CD14-positive monocyte (primary cell): Measurements from ENCODE around the gene METTL25. TPM values are rescaled to one million over a fixed set of nuclear protein-coding genes. Genes with fewer than 3 reads are reported as not detected.

Experiments
- DNase-seq, 3 donors: peaks; one replicate each; pipeline ENCODE4 v3.0.0-alpha.2; 2011 to 2022
- H2AFZ ChIP-seq: 2 replicates; pipeline ENCODE4 v1.6.0; 2012; ENCODE audit warnings: mild to moderate bottlenecking, low read depth, low read length, inconsistent platforms; ENCODE audit not compliant: insufficient read depth, poor library complexity, severe bottlenecking
- H3K27ac ChIP-seq, 2 donors: 1 replicate in 1 of 2; 2 replicates in 1 of 2; pipeline ENCODE4 v1.5.1; 2012 to 2013; ENCODE audit warnings: low read length in 2 of 2, control low read depth in 1 of 2, inconsistent platforms in 1 of 2, low read depth in 1 of 2, mild to moderate bottlenecking in 1 of 2
- H3K27me3 ChIP-seq, 2 donors: one replicate each; pipeline versions ENCODE4 v1.6.0 to v1.6.1; 2011 to 2013; ENCODE audit warnings: low read length in 2 of 2; ENCODE audit not compliant: control insufficient read depth in 2 of 2, insufficient read depth in 2 of 2
- H3K36me3 ChIP-seq, 2 donors: replicated peaks in 1 of 2; 1 replicate in 1 of 2; 2 replicates in 1 of 2; pipeline versions ENCODE4 v1.5.1 to v1.6.1; 2012 to 2013; ENCODE audit warnings: low read length in 2 of 2, control low read depth in 1 of 2, inconsistent platforms in 1 of 2, mild to moderate bottlenecking in 1 of 2; ENCODE audit not compliant: insufficient read depth in 2 of 2, control insufficient read depth in 1 of 2
- H3K4me1 ChIP-seq, 2 donors: 1 replicate in 1 of 2; 2 replicates in 1 of 2; pipeline versions ENCODE4 v1.5.1 to v1.6.1; 2012 to 2013; ENCODE audit warnings: low read length in 2 of 2, control low read depth in 1 of 2, inconsistent platforms in 1 of 2, mild to moderate bottlenecking in 1 of 2, moderate library complexity in 1 of 2; ENCODE audit not compliant: insufficient read depth in 2 of 2, control insufficient read depth in 1 of 2
- H3K4me2 ChIP-seq: replicated peaks from 2 replicates; pipeline ENCODE3; 2012; ENCODE audit warnings: low read length, moderate library complexity, mild to moderate bottlenecking; ENCODE audit not compliant: poor library complexity, severe bottlenecking; ENCODE audit errors: extremely low read depth
- H3K4me3 ChIP-seq, 3 experiments: fragments of 200-600 bp in 1 of 3; sonication (generic) in 1 of 3; replicated peaks in 1 of 3; 1 replicate in 2 of 3; 2 replicates in 1 of 3; pipeline ENCODE4 v1.5.1; 2011 to 2013; ENCODE audit warnings: low read length in 3 of 3, mild to moderate bottlenecking in 3 of 3, control low read depth in 2 of 3, low read depth in 2 of 3, inconsistent platforms in 1 of 3, moderate library complexity in 1 of 3
- H3K79me2 ChIP-seq: 2 replicates; pipeline ENCODE4 v1.6.0; 2012; ENCODE audit warnings: mild to moderate bottlenecking, control low read depth, inconsistent platforms, low read length, moderate library complexity; ENCODE audit not compliant: insufficient read depth
- H3K9ac ChIP-seq: 2 replicates; pipeline ENCODE4 v1.6.0; 2017; ENCODE audit warnings: low read length, mild to moderate bottlenecking; ENCODE audit not compliant: insufficient read depth, poor library complexity, severe bottlenecking
- H3K9me3 ChIP-seq, 2 donors: replicated peaks in 1 of 2; 1 replicate in 1 of 2; 2 replicates in 1 of 2; pipeline versions ENCODE4 v1.5.1 to v1.6.1; 2012 to 2013; ENCODE audit warnings: low read length in 2 of 2, control low read depth in 1 of 2; ENCODE audit not compliant: control insufficient read depth in 1 of 2, insufficient read depth in 1 of 2
- H4K20me1 ChIP-seq: 2 replicates; pipeline ENCODE4 v1.6.0; 2012; ENCODE audit warnings: mild to moderate bottlenecking, low read length, control low read depth, moderate library complexity; ENCODE audit not compliant: insufficient read depth
- H3K27ac Mint-ChIP-seq, 7 donors: one replicate each; pipeline ENCODE4 v1.8.0; 2020; ENCODE audit warnings: mild to moderate bottlenecking in 7 of 7, mixed read lengths in 7 of 7, moderate library complexity in 6 of 7, inconsistent platforms in 2 of 7
- H3K27me3 Mint-ChIP-seq, 3 donors: one replicate each; pipeline ENCODE4 v1.8.0; 2021 to 2022; ENCODE audit warnings: low read depth in 3 of 3, mild to moderate bottlenecking in 3 of 3, mixed read lengths in 3 of 3, moderate library complexity in 3 of 3, inconsistent platforms in 1 of 3
- H3K36me3 Mint-ChIP-seq, 2 donors: one replicate each; pipeline ENCODE4 v1.8.0; 2020; ENCODE audit warnings: mixed read lengths in 2 of 2, inconsistent platforms in 1 of 2, mild to moderate bottlenecking in 1 of 2
- H3K4me1 Mint-ChIP-seq: one replicate; pipeline ENCODE4 v1.8.0; 2020; ENCODE audit warnings: mild to moderate bottlenecking, mixed read lengths
- H3K4me3 Mint-ChIP-seq, 2 donors: one replicate each; pipeline ENCODE4 v1.8.0; 2020; ENCODE audit warnings: mild to moderate bottlenecking in 2 of 2, mixed read lengths in 2 of 2, moderate library complexity in 1 of 2
- H3K9me3 Mint-ChIP-seq, 7 donors: one replicate each; pipeline ENCODE4 v1.8.0; 2020 to 2022; ENCODE audit warnings: mixed read lengths in 7 of 7, mild to moderate bottlenecking in 6 of 7, moderate library complexity in 6 of 7, inconsistent platforms in 2 of 7
- WGBS: methylation state at CpG from one replicate; pipeline ENCODE4 v1.1.5; 2013; ENCODE audit warnings: missing lambda C conversion rate; ENCODE audit not compliant: insufficient coverage; 5-methylcytosine and 5-hydroxymethylcytosine counted together
- intact Hi-C, 2 donors: fragments of 100-400 bp; cut with micrococcal nuclease; formaldehyde crosslinking; loops; one replicate each; pipeline versions ENCODE4 v1.15.0 to v1.15.1; 2023
- polyA plus RNA-seq, 3 donors: library from polyadenylated mRNA; depleted of rRNA in 1 of 3; unstranded in 2 of 3; stranded (reverse) in 1 of 3; fragments of 300-500 nt in 2 of 3; fragments of >200 nt in 1 of 3; fragmentation: Illumina TruSeq in 2 of 3; gene quantifications; 1 replicate in 2 of 3; 2 replicates in 1 of 3; pipeline ENCODE4 v1.2.3, GENCODE V29; 2012 to 2021
- TF ChIP-seq, protein P1 (sequence below): fragments of 200-600 bp; IDR thresholded peaks from one replicate; pipeline ENCODE4 v1.8.0; 2022; ENCODE audit warnings: antibody characterized with exemption, mild to moderate bottlenecking

The METTL25 gene
- polyA plus RNA-seq, 3 donors: 7.0 to 12.2 (median 8.1) TPM

DNA sequence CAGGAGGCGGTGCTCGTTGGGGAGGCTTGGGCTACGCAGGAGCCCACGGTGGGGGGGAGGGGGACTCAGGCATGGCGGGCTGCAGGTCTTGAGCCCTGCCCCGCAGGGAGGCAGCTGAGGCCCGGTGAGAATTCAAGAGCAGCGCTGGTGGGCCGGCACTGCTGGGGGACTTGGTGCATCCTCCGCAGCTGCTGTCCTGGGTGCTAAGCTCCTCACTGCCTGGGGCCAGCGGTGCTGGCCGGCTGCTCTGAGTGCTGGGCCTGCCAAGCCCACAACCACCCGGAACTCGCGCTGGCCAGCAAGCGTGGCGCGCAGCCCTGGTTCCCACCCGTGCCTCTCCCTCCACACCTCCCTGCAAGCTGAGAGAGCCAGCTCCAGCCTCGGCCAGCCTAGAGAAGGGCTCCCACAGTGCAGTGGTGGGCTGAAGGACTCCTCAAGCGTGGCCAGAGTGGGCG lies 3.2 kb downstream of the METTL25 start:
- Histone ChIP-seq H3K9me3 (peaks cover 0 to 3% of the 10 kb centered on the region in 2 donors), H3K79me2 (peaks cover 33% of the 10 kb centered on the region), H3K27ac (no peak overlapping the region), H3K4me2 (no peak overlapping the region), H2AFZ (no peak overlapping the region), H3K4me3 (no peak overlapping the region), H4K20me1 (peaks cover 4% of the 10 kb centered on the region), H3K4me1 (peaks cover 16 to 23% of the 10 kb centered on the region in 2 donors), H3K36me3 (peaks cover 0 to 1% of the 10 kb centered on the region in 2 donors), H3K9ac (no peak overlapping the region), H3K27me3 (no peaks in the 10 kb centered on the region)
- DNase-seq: no peak
- Mint-ChIP-seq H3K36me3 (peaks cover 10 to 18% of the 10 kb centered on the region in 2 donors), H3K27ac (no peak overlapping the region), H3K4me1 (peaks cover 21% of the 10 kb centered on the region), H3K27me3 (peaks cover 0 to 4% (median 0%) of the 10 kb centered on the region in 3 donors), H3K9me3 (peaks cover 2 to 7% (median 3%) of the 10 kb centered on the region in 7 donors), H3K4me3 (no peak overlapping the region)
- TF ChIP-seq, protein P1, sequence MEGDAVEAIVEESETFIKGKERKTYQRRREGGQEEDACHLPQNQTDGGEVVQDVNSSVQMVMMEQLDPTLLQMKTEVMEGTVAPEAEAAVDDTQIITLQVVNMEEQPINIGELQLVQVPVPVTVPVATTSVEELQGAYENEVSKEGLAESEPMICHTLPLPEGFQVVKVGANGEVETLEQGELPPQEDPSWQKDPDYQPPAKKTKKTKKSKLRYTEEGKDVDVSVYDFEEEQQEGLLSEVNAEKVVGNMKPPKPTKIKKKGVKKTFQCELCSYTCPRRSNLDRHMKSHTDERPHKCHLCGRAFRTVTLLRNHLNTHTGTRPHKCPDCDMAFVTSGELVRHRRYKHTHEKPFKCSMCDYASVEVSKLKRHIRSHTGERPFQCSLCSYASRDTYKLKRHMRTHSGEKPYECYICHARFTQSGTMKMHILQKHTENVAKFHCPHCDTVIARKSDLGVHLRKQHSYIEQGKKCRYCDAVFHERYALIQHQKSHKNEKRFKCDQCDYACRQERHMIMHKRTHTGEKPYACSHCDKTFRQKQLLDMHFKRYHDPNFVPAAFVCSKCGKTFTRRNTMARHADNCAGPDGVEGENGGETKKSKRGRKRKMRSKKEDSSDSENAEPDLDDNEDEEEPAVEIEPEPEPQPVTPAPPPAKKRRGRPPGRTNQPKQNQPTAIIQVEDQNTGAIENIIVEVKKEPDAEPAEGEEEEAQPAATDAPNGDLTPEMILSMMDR: no peak
- intact Hi-C loops: no loop called here
- WGBS: 94% methylated on average over 19 of the region's 22 CpGs

DNA sequence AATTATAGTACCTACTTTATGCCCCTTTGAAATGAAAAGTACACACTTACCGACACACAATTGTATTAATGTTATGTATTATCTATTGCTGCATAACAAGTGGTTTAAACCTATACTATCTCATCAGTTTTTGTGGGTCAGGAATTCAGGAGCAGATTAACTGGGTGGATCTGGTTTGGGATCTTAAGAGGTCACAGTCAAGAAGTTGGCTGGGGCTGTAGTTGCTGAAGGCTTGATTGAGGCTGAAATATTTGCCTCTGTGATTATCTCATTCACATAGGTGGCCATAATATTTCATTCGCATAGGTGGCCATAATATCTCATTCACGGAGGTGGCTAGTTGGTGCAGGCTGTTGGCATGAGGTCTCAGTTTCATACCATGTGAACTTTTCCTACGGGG lies 5.7 kb downstream of the METTL25 start:
- Histone ChIP-seq H3K27me3 (no peaks in the 10 kb centered on the region), H4K20me1 (peaks cover 4% of the 10 kb centered on the region), H3K4me3 (no peak overlapping the region), H3K36me3 (no peaks in the 10 kb centered on the region), H3K4me1 (peaks cover 7% of the 10 kb centered on the region in 2 donors), H3K9me3 (peaks cover 0 to 3% of the 10 kb centered on the region in 2 donors), H3K4me2 (no peak overlapping the region), H2AFZ (no peak overlapping the region), H3K79me2 (peaks cover 13% of the 10 kb centered on the region), H3K27ac (no peak overlapping the region), H3K9ac (no peak overlapping the region)
- 100% methylated on average over 3 of the region's 4 CpGs for WGBS
- Mint-ChIP-seq H3K27me3 (peaks cover 0 to 4% (median 0%) of the 10 kb centered on the region in 3 donors), H3K9me3 (peaks cover 2 to 7% (median 3%) of the 10 kb centered on the region in 7 donors), H3K36me3 (peaks cover 7 to 17% of the 10 kb centered on the region in 2 donors), H3K27ac (no peak overlapping the region), H3K4me3 (no peak overlapping the region), H3K4me1 (peaks cover 12% of the 10 kb centered on the region)
- DNase-seq: no peak
- intact Hi-C loops: no loop called here
- TF ChIP-seq, protein P1: no peak
